Nephron progenitor cell (in vitro differentiated cells): ENCODE results near the gene EPAS1.

Experiments used
- DNase-seq: peaks from one replicate; pipeline ENCODE4 v3.0.0; 2021
- H3K27ac Mint-ChIP-seq: 2 replicates; pipeline ENCODE4 v1.8.0; 2021; ENCODE audit warnings: mild to moderate bottlenecking, moderate library complexity, mixed read lengths
- H3K27me3 Mint-ChIP-seq: 2 replicates; pipeline ENCODE4 v1.8.0; 2021; ENCODE audit warnings: mild to moderate bottlenecking, low read depth, mixed read lengths; ENCODE audit not compliant: poor library complexity
- H3K36me3 Mint-ChIP-seq: 2 replicates; pipeline ENCODE4 v1.8.0; 2021; ENCODE audit warnings: low read depth, mixed read lengths
- H3K4me1 Mint-ChIP-seq: 2 replicates; pipeline ENCODE4 v1.8.0; 2021; ENCODE audit warnings: mixed read lengths
- H3K4me3 Mint-ChIP-seq: 2 replicates; pipeline ENCODE4 v1.8.0; 2021; ENCODE audit warnings: mild to moderate bottlenecking, moderate library complexity, mixed read lengths
- H3K9me3 Mint-ChIP-seq: 2 replicates; pipeline ENCODE4 v1.8.0; 2021; ENCODE audit warnings: mild to moderate bottlenecking, moderate library complexity, mixed read lengths
- TF ChIP-seq, protein P1 (sequence below): fragments of 200-600 bp; sonication (generic); IDR thresholded peaks from 2 replicates; pipeline ENCODE4 v1.5.0; 2021; ENCODE audit warnings: antibody characterized with exemption

Gene EPAS1

DNA sequence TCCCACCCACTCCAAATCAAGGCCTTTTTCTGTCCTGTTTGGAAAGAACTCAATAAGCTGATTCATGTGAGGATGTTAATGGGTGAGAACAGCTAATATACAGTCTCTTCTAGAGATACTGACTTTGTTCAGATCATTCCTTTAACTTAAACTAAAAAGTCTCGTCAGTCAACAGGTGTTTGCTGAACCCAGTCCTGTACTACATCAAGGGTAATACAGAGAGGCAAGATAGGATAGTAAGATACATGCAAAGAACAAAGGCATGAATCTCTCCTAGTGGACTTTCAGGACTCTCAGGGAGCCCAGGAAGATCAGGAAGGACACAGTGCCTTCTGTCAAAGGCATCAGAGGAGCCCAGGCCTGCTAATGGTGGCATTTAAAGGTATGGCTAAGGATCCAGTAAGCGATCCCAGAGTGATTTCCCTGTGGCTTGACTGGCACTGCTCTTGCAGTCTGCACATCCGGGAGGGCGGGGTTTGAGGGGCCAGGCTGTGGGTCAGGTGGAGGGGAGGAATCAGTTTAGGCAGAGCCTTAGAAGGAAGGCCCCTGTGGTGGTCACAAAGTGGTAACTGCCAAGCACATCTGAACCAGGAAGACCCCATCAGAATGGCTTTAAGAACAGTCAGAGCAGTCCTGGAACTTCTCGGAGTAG lies 54.0 kb downstream of the EPAS1 start:
- no peaks in the 10 kb centered on the region for H3K9me3 Mint-ChIP-seq
- no peaks in the 10 kb centered on the region for H3K36me3 Mint-ChIP-seq
- no peaks in the 10 kb centered on the region for H3K4me1 Mint-ChIP-seq
- no peak overlapping the region for H3K4me3 Mint-ChIP-seq
- peaks cover 8% of the 10 kb centered on the region for H3K27me3 Mint-ChIP-seq
- no peak for DNase-seq
- TF ChIP-seq, protein P1, sequence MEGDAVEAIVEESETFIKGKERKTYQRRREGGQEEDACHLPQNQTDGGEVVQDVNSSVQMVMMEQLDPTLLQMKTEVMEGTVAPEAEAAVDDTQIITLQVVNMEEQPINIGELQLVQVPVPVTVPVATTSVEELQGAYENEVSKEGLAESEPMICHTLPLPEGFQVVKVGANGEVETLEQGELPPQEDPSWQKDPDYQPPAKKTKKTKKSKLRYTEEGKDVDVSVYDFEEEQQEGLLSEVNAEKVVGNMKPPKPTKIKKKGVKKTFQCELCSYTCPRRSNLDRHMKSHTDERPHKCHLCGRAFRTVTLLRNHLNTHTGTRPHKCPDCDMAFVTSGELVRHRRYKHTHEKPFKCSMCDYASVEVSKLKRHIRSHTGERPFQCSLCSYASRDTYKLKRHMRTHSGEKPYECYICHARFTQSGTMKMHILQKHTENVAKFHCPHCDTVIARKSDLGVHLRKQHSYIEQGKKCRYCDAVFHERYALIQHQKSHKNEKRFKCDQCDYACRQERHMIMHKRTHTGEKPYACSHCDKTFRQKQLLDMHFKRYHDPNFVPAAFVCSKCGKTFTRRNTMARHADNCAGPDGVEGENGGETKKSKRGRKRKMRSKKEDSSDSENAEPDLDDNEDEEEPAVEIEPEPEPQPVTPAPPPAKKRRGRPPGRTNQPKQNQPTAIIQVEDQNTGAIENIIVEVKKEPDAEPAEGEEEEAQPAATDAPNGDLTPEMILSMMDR: no peak
- no peak overlapping the region for H3K27ac Mint-ChIP-seq

DNA sequence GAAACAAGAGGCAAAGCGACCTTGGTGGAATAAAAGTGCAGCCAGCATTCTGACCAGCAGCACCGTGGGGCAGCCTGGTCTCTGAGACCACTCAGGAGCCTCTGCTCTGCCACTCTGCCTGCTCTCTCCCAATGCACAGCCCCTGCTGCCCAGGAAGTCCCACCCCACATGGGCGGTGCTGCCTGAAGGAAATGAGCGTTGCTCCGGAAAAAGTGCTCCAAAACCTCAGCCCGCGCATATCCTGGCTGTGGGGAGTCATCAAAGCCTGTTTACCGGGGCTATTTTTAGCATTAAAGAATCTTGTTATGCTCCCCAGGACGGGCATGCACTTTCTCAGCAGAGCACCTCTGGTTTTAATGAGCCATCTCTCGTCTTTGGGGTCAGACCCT lies 54.5 kb downstream of the EPAS1 start:
- H3K27ac Mint-ChIP-seq: no peak overlapping the region
- H3K4me3 Mint-ChIP-seq: no peak overlapping the region
- no peaks in the 10 kb centered on the region for H3K9me3 Mint-ChIP-seq
- TF ChIP-seq, protein P1: no peak
- DNase-seq: no peak
- H3K27me3 Mint-ChIP-seq: peaks cover 8% of the 10 kb centered on the region
- H3K4me1 Mint-ChIP-seq: no peaks in the 10 kb centered on the region
- no peaks in the 10 kb centered on the region for H3K36me3 Mint-ChIP-seq

DNA sequence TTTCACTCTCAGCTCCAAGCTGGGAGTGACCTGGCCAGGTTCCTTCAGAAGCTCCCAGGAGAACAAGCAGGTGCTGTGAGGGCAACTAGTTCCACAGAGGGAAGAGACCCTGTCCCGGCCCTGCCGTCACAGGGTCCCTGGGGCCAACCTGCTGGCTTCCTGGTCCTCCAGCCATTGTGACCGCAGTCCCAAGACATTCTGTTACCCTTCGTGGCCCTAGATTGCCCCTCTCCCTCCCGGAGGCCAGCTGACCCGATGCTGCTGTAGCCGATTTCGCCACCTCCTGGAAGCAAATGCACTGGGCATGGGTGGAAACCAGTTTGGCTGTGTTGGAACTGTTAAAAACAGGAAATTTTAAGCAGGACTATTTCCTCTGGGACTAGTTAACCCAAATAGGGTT lies 55.4 kb downstream of the EPAS1 start:
- TF ChIP-seq, protein P1: no peak
- Mint-ChIP-seq H3K27ac (no peak overlapping the region), H3K9me3 (no peaks in the 10 kb centered on the region), H3K4me1 (no peaks in the 10 kb centered on the region), H3K4me3 (no peak overlapping the region), H3K27me3 (peaks cover 8% of the 10 kb centered on the region), H3K36me3 (no peaks in the 10 kb centered on the region)
- no peak for DNase-seq

DNA sequence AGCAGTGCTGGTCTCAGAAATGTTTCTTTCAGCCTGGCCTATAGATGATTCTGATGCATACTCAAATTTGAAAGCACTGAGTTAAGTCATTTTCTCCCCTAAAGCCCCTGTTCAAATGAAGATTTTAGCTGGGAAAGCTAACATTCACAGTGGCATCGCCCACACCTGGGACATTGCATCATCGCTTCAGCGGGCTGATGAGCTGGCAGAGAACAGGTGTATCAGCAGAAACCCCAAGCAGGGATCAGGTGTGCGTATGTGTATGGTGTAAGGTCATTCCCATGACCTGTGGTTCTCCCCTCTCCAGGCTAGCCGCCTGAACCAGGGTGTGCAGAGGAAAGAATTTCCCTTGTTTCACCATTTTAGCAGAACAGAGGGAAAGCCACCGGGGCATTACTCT lies 56.3 kb downstream of the EPAS1 start:
- no peak overlapping the region for H3K4me3 Mint-ChIP-seq
- peaks cover 14% of the 10 kb centered on the region for H3K27me3 Mint-ChIP-seq
- H3K4me1 Mint-ChIP-seq: no peaks in the 10 kb centered on the region
- TF ChIP-seq, protein P1: no peak
- no peak for DNase-seq
- no peaks in the 10 kb centered on the region for H3K9me3 Mint-ChIP-seq
- no peak overlapping the region for H3K27ac Mint-ChIP-seq
- no peaks in the 10 kb centered on the region for H3K36me3 Mint-ChIP-seq

DNA sequence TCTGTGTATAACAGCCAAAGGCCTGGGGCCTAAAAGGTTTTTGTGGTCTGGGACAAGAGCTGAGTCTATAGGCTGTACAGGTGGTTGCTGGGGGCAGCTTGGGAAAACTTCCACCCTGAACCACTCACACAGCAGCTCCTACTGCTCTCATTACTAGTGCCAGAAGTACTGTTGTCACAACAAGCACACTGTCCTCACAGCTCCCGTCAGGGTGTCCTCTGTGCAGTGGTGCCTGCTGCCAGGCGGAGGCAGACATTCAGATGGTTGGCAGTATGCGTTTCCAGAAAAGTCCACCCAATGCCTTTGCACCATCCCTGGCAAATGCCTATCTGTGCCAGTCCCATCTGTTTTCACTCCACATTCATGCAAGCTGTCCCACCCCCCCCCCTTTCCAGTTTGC lies 58.5 kb downstream of the EPAS1 start:
- H3K4me1 Mint-ChIP-seq: no peaks in the 10 kb centered on the region
- TF ChIP-seq, protein P1: no peak
- H3K27me3 Mint-ChIP-seq: peaks cover 14% of the 10 kb centered on the region
- H3K36me3 Mint-ChIP-seq: no peaks in the 10 kb centered on the region
- H3K9me3 Mint-ChIP-seq: no peaks in the 10 kb centered on the region
- no peak overlapping the region for H3K4me3 Mint-ChIP-seq
- DNase-seq: no peak
- H3K27ac Mint-ChIP-seq: no peak overlapping the region

DNA sequence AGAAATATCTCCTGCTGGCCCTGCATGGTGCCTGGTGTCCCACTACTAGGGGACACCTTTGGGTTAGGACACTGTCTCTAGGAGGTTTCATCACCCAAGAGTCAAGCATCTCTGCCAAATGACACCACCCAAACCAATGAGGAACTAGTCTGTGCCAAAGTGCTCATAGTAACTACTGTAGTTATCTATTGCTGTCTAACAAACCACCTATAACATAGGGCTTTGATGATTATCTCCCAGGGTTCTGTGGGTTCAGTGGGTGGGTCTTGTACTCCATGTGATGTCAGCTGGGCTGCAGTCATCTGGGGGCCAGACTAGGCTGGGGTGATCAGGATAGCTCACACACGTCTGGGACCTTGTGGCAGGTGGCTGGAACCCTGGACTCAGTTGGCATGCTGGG lies 59.8 kb downstream of the EPAS1 start:
- Mint-ChIP-seq H3K27ac (no peak overlapping the region), H3K36me3 (no peaks in the 10 kb centered on the region), H3K4me1 (no peaks in the 10 kb centered on the region), H3K9me3 (no peaks in the 10 kb centered on the region), H3K4me3 (no peak overlapping the region), H3K27me3 (peaks cover 16% of the 10 kb centered on the region)
- DNase-seq: no peak
- TF ChIP-seq, protein P1: no peak
